ENCODE measurements around the gene SCTR. TPM values are rescaled to one million over a fixed set of nuclear protein-coding genes. Genes with fewer than 3 reads are reported as not detected.

The SCTR gene
- total and polyA plus RNA-seq, 2 of the 13 experiments (the other 11 are each of a cell fraction or from before 2014, with no cell fraction given) = not detected

DNA sequence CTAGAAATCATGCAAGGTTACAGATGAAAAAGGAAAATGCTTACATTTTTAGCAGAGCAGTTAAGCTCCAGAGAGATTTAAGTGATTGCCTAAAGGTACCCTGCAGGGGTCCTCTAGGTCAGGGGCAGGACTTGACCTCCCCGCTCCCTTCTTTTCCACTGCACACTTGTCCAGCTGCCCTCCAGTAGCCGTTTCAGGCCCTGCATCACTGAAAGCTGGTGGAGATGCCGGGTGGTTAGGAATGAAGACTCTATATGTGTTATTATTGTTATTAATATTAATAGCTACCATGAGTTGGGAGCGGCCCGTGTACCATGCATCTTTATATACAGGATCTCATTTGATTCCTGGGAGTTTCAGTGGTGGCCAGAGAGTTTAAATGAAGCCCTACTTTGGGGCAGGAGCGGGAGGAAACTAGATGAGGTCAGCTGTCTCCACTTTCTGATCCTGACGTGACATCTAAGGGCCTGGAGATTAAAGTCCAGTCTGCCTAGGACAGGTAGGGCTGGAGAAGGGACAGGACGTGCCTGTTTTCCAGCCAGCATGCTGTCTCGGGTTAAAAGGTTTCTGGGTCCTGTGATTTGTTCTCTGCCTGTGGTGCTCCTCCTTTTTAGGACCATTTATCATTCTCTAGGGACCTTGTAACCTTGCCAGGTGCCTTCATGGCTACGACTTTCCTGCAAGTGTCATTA lies 90.5 kb downstream of the SCTR start (continued):
- TF ChIP-seq HES4 (CRISPR knock-in tag; IDR thresholded peaks at IDR 0.05; ENCODE audit: borderline replicate concordance) = no peak
- TF ChIP-seq POLR2G (IDR thresholded peaks at IDR 0.05; ENCODE audit: low read depth, low read length) = no peak; the same call in 1 of the 2 replicates
- TF ChIP-seq ZNF839 (CRISPR knock-in tag; IDR thresholded peaks at IDR 0.05; ENCODE audit: borderline replicate concordance) = no peak
- TF ChIP-seq RARG (CRISPR knock-in tag; IDR thresholded peaks at IDR 0.05; ENCODE audit: low read depth) = no peak
- TF ChIP-seq ZNF749 (CRISPR knock-in tag; IDR thresholded peaks at IDR 0.05; ENCODE audit: borderline replicate concordance) = no peak
- TF ChIP-seq, protein P1, sequence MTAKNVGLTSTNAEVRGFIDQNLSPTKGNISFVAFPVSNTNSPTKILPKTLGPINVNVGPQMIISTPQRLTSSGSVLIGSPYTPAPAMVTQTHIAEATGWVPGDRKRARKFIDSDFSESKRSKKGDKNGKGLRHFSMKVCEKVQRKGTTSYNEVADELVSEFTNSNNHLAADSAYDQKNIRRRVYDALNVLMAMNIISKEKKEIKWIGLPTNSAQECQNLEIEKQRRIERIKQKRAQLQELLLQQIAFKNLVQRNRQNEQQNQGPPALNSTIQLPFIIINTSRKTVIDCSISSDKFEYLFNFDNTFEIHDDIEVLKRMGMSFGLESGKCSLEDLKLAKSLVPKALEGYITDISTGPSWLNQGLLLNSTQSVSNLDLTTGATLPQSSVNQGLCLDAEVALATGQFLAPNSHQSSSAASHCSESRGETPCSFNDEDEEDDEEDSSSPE (CRISPR knock-in tag; IDR thresholded peaks at IDR 0.05) = 0 out of 2 replicates have a peak, but pooled peaks have one; percentile 36
- TF ChIP-seq DPF2 (CRISPR knock-in tag; IDR thresholded peaks at IDR 0.05; ENCODE audit: borderline replicate concordance, low read depth) = peak; percentile 72
- TF ChIP-seq MEIS2 (CRISPR knock-in tag; IDR thresholded peaks at IDR 0.05) = peak; percentile 90; the same call in 1 of the 2 replicates
- peak; percentile 48; the same call in 1 of the 2 replicates for TF ChIP-seq PPARG (CRISPR knock-in tag; conservative IDR thresholded peaks at IDR 0.05)
- TF ChIP-seq, protein P2, sequence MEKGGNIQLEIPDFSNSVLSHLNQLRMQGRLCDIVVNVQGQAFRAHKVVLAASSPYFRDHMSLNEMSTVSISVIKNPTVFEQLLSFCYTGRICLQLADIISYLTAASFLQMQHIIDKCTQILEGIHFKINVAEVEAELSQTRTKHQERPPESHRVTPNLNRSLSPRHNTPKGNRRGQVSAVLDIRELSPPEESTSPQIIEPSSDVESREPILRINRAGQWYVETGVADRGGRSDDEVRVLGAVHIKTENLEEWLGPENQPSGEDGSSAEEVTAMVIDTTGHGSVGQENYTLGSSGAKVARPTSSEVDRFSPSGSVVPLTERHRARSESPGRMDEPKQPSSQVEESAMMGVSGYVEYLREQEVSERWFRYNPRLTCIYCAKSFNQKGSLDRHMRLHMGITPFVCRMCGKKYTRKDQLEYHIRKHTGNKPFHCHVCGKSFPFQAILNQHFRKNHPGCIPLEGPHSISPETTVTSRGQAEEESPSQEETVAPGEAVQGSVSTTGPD (CRISPR knock-in tag; IDR thresholded peaks at IDR 0.05) = no peak
- TF ChIP-seq ZNF292 (CRISPR knock-in tag; IDR thresholded peaks at IDR 0.05; ENCODE audit: borderline replicate concordance, low read depth) = no peak
- TF ChIP-seq, protein P3, sequence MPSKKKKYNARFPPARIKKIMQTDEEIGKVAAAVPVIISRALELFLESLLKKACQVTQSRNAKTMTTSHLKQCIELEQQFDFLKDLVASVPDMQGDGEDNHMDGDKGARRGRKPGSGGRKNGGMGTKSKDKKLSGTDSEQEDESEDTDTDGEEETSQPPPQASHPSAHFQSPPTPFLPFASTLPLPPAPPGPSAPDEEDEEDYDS (CRISPR knock-in tag; IDR thresholded peaks at IDR 0.05) = peak; percentile 54; the same call in 1 of the 2 replicates
- TF ChIP-seq MBD4 (IDR thresholded peaks at IDR 0.05; ENCODE audit: borderline replicate concordance, low read length) = no peak
- TF ChIP-seq ZNF180 (CRISPR knock-in tag; IDR thresholded peaks at IDR 0.05; ENCODE audit: borderline replicate concordance, low read depth) = no peak
- TF ChIP-seq, protein P4, sequence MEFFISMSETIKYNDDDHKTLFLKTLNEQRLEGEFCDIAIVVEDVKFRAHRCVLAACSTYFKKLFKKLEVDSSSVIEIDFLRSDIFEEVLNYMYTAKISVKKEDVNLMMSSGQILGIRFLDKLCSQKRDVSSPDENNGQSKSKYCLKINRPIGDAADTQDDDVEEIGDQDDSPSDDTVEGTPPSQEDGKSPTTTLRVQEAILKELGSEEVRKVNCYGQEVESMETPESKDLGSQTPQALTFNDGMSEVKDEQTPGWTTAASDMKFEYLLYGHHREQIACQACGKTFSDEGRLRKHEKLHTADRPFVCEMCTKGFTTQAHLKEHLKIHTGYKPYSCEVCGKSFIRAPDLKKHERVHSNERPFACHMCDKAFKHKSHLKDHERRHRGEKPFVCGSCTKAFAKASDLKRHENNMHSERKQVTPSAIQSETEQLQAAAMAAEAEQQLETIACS (CRISPR knock-in tag; IDR thresholded peaks at IDR 0.05) = no peak
- no peak for TF ChIP-seq ZNF746 (CRISPR knock-in tag; IDR thresholded peaks at IDR 0.05)
- no peak for TF ChIP-seq HOXD1 (CRISPR knock-in tag; IDR thresholded peaks at IDR 0.05)
- TF ChIP-seq ISL2 (CRISPR knock-in tag; IDR thresholded peaks at IDR 0.05) = 0 out of 2 replicates have a peak, but pooled peaks have one; percentile 26
- TF ChIP-seq ZNF775 (CRISPR knock-in tag; IDR thresholded peaks at IDR 0.05; ENCODE audit: borderline replicate concordance) = no peak; the same call in 1 of the 2 replicates
- TF ChIP-seq ZMYM2 (CRISPR knock-in tag; IDR thresholded peaks at IDR 0.05) = no peak
